ENCODE results near the gene ING2.

The ING2 gene

DNA sequence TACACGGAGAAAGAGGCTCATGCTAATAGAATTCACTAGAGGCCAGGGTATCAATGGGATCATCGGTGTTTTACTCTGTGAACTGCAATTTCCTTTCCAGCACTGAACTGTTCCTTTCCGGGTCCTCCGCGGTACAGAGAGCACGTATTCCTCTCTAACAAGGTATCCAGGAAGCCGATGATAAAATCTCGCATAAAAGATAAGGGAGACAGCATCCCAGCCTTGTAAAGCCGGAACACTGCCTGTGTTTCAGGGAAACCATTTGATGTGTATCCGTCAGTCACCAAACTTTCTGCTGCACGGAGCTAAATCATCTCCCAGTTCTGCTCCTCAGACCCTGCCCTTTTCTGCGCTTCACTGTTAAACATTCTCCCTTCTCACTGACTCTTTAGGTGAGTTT lies 54.0 kb downstream of the ING2 start:
- TF ChIP-seq, protein P1, sequence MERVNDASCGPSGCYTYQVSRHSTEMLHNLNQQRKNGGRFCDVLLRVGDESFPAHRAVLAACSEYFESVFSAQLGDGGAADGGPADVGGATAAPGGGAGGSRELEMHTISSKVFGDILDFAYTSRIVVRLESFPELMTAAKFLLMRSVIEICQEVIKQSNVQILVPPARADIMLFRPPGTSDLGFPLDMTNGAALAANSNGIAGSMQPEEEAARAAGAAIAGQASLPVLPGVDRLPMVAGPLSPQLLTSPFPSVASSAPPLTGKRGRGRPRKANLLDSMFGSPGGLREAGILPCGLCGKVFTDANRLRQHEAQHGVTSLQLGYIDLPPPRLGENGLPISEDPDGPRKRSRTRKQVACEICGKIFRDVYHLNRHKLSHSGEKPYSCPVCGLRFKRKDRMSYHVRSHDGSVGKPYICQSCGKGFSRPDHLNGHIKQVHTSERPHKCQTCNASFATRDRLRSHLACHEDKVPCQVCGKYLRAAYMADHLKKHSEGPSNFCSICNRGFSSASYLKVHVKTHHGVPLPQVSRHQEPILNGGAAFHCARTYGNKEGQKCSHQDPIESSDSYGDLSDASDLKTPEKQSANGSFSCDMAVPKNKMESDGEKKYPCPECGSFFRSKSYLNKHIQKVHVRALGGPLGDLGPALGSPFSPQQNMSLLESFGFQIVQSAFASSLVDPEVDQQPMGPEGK (CRISPR knock-in tag; IDR thresholded peaks at IDR 0.05; ENCODE audit: borderline replicate concordance), result no peak
- no peak for ATAC-seq

DNA sequence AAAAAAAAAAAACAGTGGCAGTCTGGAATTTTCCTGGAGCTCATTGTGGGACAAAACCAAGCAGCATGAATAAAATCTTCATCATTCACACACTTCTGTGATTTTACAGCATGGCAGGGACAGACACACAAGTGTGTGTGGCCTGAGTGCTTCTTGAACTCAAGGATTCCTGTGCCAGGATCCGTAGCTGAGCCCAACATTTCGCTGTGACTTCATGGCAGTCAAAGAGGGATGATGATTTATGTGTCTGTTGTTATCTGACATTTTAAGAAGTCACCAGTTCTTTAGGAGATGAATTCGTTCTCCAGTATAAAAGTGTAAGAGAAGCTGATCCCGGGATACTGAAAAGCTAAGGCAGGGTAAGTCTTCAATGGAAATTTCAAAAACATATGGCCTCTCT lies 57.0 kb downstream of the ING2 start:
- no peak for TF ChIP-seq ZNF70 (CRISPR knock-in tag; IDR thresholded peaks at IDR 0.05)
- TF ChIP-seq ISL1 (CRISPR knock-in tag; IDR thresholded peaks at IDR 0.05), result no peak
- TF ChIP-seq, protein P1 (CRISPR knock-in tag; IDR thresholded peaks at IDR 0.05; ENCODE audit: borderline replicate concordance), result no peak
- TF ChIP-seq ZNF565 (CRISPR knock-in tag; conservative IDR thresholded peaks at IDR 0.05; ENCODE audit: low read depth), result no peak
- TF ChIP-seq TCF4 (CRISPR knock-in tag; IDR thresholded peaks at IDR 0.05; ENCODE audit: borderline replicate concordance), result no peak
- no peak for TF ChIP-seq PPARA (CRISPR knock-in tag; IDR thresholded peaks at IDR 0.05; ENCODE audit: borderline replicate concordance)
- TF ChIP-seq ZNF8 (CRISPR knock-in tag; IDR thresholded peaks at IDR 0.05), result no peak
- no peak for TF ChIP-seq ZC3H10 (CRISPR knock-in tag; IDR thresholded peaks at IDR 0.05)
- no peak for TF ChIP-seq ZFP3 (CRISPR knock-in tag; IDR thresholded peaks at IDR 0.05)
- no peak for TF ChIP-seq ARNTL (CRISPR knock-in tag; IDR thresholded peaks at IDR 0.05; ENCODE audit: borderline replicate concordance, low read depth)
- TF ChIP-seq, protein P2, sequence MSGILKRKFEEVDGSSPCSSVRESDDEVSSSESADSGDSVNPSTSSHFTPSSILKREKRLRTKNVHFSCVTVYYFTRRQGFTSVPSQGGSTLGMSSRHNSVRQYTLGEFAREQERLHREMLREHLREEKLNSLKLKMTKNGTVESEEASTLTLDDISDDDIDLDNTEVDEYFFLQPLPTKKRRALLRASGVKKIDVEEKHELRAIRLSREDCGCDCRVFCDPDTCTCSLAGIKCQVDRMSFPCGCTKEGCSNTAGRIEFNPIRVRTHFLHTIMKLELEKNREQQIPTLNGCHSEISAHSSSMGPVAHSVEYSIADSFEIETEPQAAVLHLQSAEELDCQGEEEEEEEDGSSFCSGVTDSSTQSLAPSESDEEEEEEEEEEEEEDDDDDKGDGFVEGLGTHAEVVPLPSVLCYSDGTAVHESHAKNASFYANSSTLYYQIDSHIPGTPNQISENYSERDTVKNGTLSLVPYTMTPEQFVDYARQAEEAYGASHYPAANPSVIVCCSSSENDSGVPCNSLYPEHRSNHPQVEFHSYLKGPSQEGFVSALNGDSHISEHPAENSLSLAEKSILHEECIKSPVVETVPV (CRISPR knock-in tag; IDR thresholded peaks at IDR 0.05), result no peak
- no peak for TF ChIP-seq GLIS3 (CRISPR knock-in tag; IDR thresholded peaks at IDR 0.05)
- TF ChIP-seq RARB (CRISPR knock-in tag; IDR thresholded peaks at IDR 0.05), result no peak
- no peak for TF ChIP-seq CSDC2 (CRISPR knock-in tag; IDR thresholded peaks at IDR 0.05)
- TF ChIP-seq BACH2 (CRISPR knock-in tag; IDR thresholded peaks at IDR 0.05; ENCODE audit: borderline replicate concordance), result no peak
- no peak for ATAC-seq

Data from SK-N-SH treated with all-trans-retinoic acid at 6 μM for 48 hours (cell line).